Lower leg skin (tissue), 3 donors: ENCODE measurements around the gene NELFCD.

Experiments
- POLR2A ChIP-seq, 2 donors: fragments of 450-650 bp; IDR thresholded peaks; one replicate each; pipeline ENCODE4 v1.6.1; 2016 to 2017; ENCODE audit warnings: antibody characterized with exemption in 2 of 2, mild to moderate bottlenecking in 1 of 2, moderate library complexity in 1 of 2
- TF ChIP-seq, protein P1 (sequence below), 3 donors: fragments of 450-650 bp; IDR thresholded peaks; one replicate each; pipeline ENCODE4 v1.5.1; 2016; ENCODE audit warnings: antibody characterized with exemption in 3 of 3, mild to moderate bottlenecking in 3 of 3, moderate library complexity in 2 of 3

DNA sequence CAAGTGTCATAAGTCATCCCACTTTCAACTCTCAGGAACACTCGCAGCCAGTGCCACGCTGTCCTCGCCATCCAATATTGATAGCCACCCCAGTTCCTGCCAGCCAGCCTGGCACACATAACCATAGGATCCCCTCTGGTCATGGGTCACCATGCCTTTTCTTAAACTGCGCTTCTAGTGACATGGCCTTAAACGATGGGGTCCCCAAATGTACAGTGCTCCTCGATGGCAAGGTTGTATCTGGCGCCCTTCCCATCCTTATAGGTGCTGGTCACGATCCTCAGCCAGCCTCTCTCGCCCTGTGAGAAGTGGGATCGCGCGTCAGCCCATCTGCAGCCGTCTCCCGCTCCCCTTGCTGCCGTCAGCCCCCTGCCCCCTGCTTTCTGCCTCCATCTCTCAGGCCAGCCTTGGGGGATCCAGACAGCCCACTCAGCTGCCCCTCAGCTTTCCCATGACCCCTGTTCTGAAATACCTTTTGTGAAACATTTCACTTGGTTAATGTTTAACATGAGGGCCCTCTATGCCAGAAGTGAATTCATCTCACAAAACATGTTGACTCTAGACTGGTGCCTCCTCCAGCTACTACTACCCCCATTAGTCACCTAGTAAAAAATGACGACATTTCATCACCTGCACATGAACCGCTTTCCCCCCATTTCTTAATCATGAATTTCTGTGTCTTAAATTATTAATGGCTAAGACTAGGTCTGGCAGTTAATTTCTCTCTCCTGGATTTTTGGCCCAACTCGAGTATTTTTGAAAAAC, 14.6 kb downstream of the NELFCD start:
- TF ChIP-seq POLR2A (IDR thresholded peaks at IDR 0.05) = no peak
- TF ChIP-seq, protein P1, sequence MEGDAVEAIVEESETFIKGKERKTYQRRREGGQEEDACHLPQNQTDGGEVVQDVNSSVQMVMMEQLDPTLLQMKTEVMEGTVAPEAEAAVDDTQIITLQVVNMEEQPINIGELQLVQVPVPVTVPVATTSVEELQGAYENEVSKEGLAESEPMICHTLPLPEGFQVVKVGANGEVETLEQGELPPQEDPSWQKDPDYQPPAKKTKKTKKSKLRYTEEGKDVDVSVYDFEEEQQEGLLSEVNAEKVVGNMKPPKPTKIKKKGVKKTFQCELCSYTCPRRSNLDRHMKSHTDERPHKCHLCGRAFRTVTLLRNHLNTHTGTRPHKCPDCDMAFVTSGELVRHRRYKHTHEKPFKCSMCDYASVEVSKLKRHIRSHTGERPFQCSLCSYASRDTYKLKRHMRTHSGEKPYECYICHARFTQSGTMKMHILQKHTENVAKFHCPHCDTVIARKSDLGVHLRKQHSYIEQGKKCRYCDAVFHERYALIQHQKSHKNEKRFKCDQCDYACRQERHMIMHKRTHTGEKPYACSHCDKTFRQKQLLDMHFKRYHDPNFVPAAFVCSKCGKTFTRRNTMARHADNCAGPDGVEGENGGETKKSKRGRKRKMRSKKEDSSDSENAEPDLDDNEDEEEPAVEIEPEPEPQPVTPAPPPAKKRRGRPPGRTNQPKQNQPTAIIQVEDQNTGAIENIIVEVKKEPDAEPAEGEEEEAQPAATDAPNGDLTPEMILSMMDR (IDR thresholded peaks at IDR 0.05) = no peak
